Endothelial cell of umbilical vein (primary cell): ENCODE measurements around the gene ST6GALNAC2. TPM values are rescaled to one million over a fixed set of nuclear protein-coding genes. Genes with fewer than 3 reads are reported as not detected.

Source experiments
- BruUV-seq: library from RNA; stranded (reverse); fragments of 400-500 nt; replicated peaks from 2 replicates; lab custom pipeline; 2021; lab: Mats Ljungman, UMichigan
- CTCF ChIA-PET: fragments of 300-600, 350-600 bp; sonication (Branson Sonifier 250); formaldehyde crosslinking; loops from one replicate; lab custom pipeline; 2021; ENCODE audit warnings: antibody characterized with exemption, inconsistent platforms; lab: Charles Lee
- POLR2A ChIA-PET: fragments of 300-600, 350-600 bp; sonication (Branson Sonifier 250); formaldehyde crosslinking; loops from one replicate; lab custom pipeline; 2021; ENCODE audit warnings: antibody characterized with exemption, inconsistent platforms; lab: Charles Lee
- DNase-seq: peaks from one replicate; pipeline ENCODE4 v3.0.0-alpha.2; 2011; ENCODE audit warnings: low read depth, low spot score
- FAIRE-seq: peaks from 2 replicates; lab custom pipeline; 2011; peaks lifted over from hg19 to GRCh38; lab: Jason Lieb, UNC
- H2AFZ ChIP-seq: 2 replicates; pipeline ENCODE4 v1.6.0; 2012; ENCODE audit warnings: low read depth, low read length, control low read depth, inconsistent platforms
- H3K27ac ChIP-seq: 2 replicates; pipeline ENCODE4 v1.5.1; 2011; ENCODE audit warnings: low read depth, mild to moderate bottlenecking, control low read depth, low read length, moderate library complexity; ENCODE audit not compliant: insufficient read depth
- H3K27me3 ChIP-seq, 2 experiments: 2 replicates each; pipeline versions ENCODE4 v1.6.0 to v1.6.1; 2011; ENCODE audit warnings: low read length in 2 of 2, mixed read lengths in 1 of 2; ENCODE audit not compliant: control insufficient read depth in 2 of 2, insufficient read depth in 2 of 2
- H3K36me3 ChIP-seq, 2 experiments: 2 replicates in 1 of 2; 3 replicates in 1 of 2; pipeline ENCODE4 v1.5.1; 2011; ENCODE audit warnings: low read length in 2 of 2, mild to moderate bottlenecking in 1 of 2, moderate library complexity in 1 of 2; ENCODE audit not compliant: control insufficient read depth in 2 of 2, insufficient read depth in 2 of 2; ENCODE audit errors: extremely low read depth in 1 of 2
- H3K4me1 ChIP-seq: 3 replicates; pipeline ENCODE4 v1.5.1; 2011; ENCODE audit warnings: mild to moderate bottlenecking, low read length; ENCODE audit not compliant: control insufficient read depth, insufficient read depth; ENCODE audit errors: extremely low read depth
- H3K4me2 ChIP-seq: 2 replicates; pipeline ENCODE4 v1.6.1; 2011; ENCODE audit warnings: low read length, control low read depth, mixed read lengths; ENCODE audit not compliant: insufficient read depth
- H3K4me3 ChIP-seq, 3 experiments: fragments of 200-600 bp in 1 of 3; sonication (generic), shearing (Covaris generic) in 1 of 3; replicated peaks in 1 of 3; 2 replicates each; pipeline ENCODE4 v1.5.1; 2011 to 2016; ENCODE audit warnings: control low read depth in 3 of 3, low read length in 3 of 3, mild to moderate bottlenecking in 2 of 3, inconsistent platforms in 1 of 3, low read depth in 1 of 3, moderate library complexity in 1 of 3; ENCODE audit not compliant: insufficient read depth in 1 of 3
- H3K79me2 ChIP-seq: 2 replicates; pipeline ENCODE4 v1.6.0; 2012; ENCODE audit warnings: low read length, inconsistent platforms; ENCODE audit not compliant: control insufficient read depth, insufficient read depth
- H3K9ac ChIP-seq: replicated peaks from 2 replicates; pipeline ENCODE3; 2011; ENCODE audit warnings: low read length, control low read depth; ENCODE audit not compliant: insufficient read depth; ENCODE audit errors: extremely low read depth
- H3K9me1 ChIP-seq: replicated peaks from 3 replicates; pipeline ENCODE4 v1.6.0; 2011; ENCODE audit warnings: mild to moderate bottlenecking, low read length; ENCODE audit not compliant: control insufficient read depth, insufficient read depth; ENCODE audit errors: extremely low read depth
- H3K9me3 ChIP-seq: replicated peaks from 2 replicates; pipeline ENCODE4 v1.5.1; 2012; ENCODE audit warnings: low read length, inconsistent platforms; ENCODE audit not compliant: control insufficient read depth, insufficient read depth
- H4K20me1 ChIP-seq: replicated peaks from 2 replicates; pipeline ENCODE3; 2011; ENCODE audit warnings: mild to moderate bottlenecking, low read length; ENCODE audit not compliant: control insufficient read depth, insufficient read depth; ENCODE audit errors: extremely low read depth
- EZH2 ChIP-seq: IDR thresholded peaks from 2 replicates; pipeline ENCODE4 v1.6.1; 2012; ENCODE audit warnings: borderline replicate concordance, low read depth, mild to moderate bottlenecking, moderate library complexity, low read length, inconsistent platforms; ENCODE audit not compliant: severe bottlenecking
- FOS ChIP-seq: IDR thresholded peaks from 2 replicates; pipeline ENCODE4 v1.6.1; 2011; ENCODE audit warnings: mild to moderate bottlenecking, low read length, moderate library complexity, borderline replicate concordance; ENCODE audit not compliant: insufficient read depth
- GATA2 ChIP-seq: IDR thresholded peaks from 2 replicates; pipeline ENCODE4 v1.7.0; 2011; ENCODE audit warnings: low read depth, mild to moderate bottlenecking, moderate library complexity, mixed read lengths, low read length; ENCODE audit not compliant: insufficient read length, insufficient read depth
- POLR2A ChIP-seq: IDR thresholded peaks from 2 replicates; pipeline ENCODE4 v1.6.1; 2012; ENCODE audit warnings: low read depth, mild to moderate bottlenecking, control low read depth, low read length
- POLR2AphosphoS5 ChIP-seq: IDR thresholded peaks from 2 replicates; pipeline ENCODE4 v1.6.1; 2012; ENCODE audit warnings: low read depth, mild to moderate bottlenecking, control low read depth, low read length, moderate library complexity; ENCODE audit not compliant: insufficient read depth
- dilution Hi-C: fragments of 300-500 bp; cut with MboI; formaldehyde crosslinking; loops from one replicate; pipeline ENCODE4 v1.15.0; 2019; ENCODE audit warnings: low sequenced_read_pairs; ENCODE audit not compliant: extremely low pct_ligation_motif_present
- intact Hi-C: fragments of 100-400 bp; cut with micrococcal nuclease; formaldehyde crosslinking; loops from one replicate; pipeline ENCODE4 v1.10.0; 2022
- polyA plus RNA-seq, 4 experiments: library from polyadenylated mRNA; depleted of rRNA in 3 of 4; stranded (reverse) in 3 of 4; unstranded in 1 of 4; fragments of >200 nt; gene quantifications; 2 replicates each; pipeline versions ENCODE4 v1.2.1 to v1.2.3, GENCODE V29; 2011 to 2012; ENCODE audit warnings: missing spikeins in 1 of 4
- total RNA-seq: library from RNA; stranded (reverse); gene quantifications from 2 replicates; pipeline ENCODE4 v1.2.3, GENCODE V29; 2021
- TF ChIP-seq, protein P1 (sequence below): IDR thresholded peaks from 2 replicates; pipeline ENCODE4 v1.6.1; 2011; ENCODE audit not compliant: insufficient read depth, insufficient read length
- TF ChIP-seq, protein P2 (sequence below), 2 donors: IDR thresholded peaks; 1 replicate in 1 of 2; 2 replicates in 1 of 2; pipeline ENCODE4 v1.5.1; 2011; ENCODE audit warnings: low read length in 2 of 2, mild to moderate bottlenecking in 2 of 2, moderate library complexity in 2 of 2, control low read depth in 1 of 2, inconsistent platforms in 1 of 2, low read depth in 1 of 2; ENCODE audit not compliant: insufficient read depth in 1 of 2; ENCODE audit errors: extremely low read depth in 1 of 2

The ST6GALNAC2 gene
- total and polyA plus RNA-seq, 2 donors (not counting 3 experiments of a cell fraction or from before 2014, with no cell fraction given) = 0.59 to 1.7 TPM

DNA sequence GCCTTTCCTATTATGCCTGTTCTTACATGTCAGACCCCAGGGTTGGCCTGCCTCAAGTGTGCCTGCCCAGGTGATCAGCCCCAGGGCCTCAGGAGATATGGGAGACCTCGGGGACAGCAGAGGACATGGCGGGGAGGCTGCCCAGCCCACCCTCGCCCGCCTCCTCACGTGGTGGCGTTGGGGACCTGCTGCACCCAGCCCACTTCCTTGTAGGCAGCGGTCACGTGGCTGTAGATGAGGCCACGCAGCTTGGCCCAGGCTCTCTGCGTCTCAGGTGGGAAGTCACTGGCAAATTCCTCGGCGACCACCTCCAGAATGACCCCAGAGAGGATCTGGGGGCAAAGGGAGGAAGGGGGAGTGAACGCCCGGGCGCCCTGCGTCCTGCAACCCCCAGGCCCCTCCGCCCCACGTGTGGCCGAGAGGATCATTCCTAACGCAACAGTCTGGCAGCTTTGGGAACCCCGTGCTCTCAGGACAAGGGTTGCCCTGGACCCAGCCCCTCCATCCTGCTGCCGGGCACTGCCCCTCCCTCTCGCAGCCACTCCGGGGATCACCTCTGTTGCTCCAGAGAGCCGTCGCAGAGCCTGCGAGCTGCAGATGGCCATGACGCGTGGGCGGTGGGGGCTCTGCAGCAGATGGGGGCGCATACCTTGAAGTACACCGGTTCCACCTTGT is 54.7 kb downstream of the ST6GALNAC2 start:
- no peak overlapping the region for H3K4me3 ChIP-seq
- no peak overlapping the region for H3K27ac ChIP-seq
- no peak overlapping the region for H3K4me2 ChIP-seq
- intact Hi-C loops (no loop called here), dilution Hi-C loops (no loop called here)
- H4K20me1 ChIP-seq = no peaks in the 10 kb centered on the region
- no peaks in the 10 kb centered on the region for H3K9me3 ChIP-seq
- DNase-seq = no peak
- peak overlapping the region; percentile 67 for H2AFZ ChIP-seq
- H3K9ac ChIP-seq = no peak overlapping the region
- CTCF ChIA-PET = interaction anchor here (1.2 to 4.3 kb wide), 2 partner anchors 10 to 14 kb away, joined by 3 to 60 read pairs; no protein-coding TSS in a partner anchor
- no peaks in the 10 kb centered on the region for H3K27me3 ChIP-seq
- no peaks in the 10 kb centered on the region for H3K9me1 ChIP-seq
- TF ChIP-seq POLR2A = no peak
- TF ChIP-seq, protein P1, sequence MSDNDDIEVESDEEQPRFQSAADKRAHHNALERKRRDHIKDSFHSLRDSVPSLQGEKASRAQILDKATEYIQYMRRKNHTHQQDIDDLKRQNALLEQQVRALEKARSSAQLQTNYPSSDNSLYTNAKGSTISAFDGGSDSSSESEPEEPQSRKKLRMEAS = no peak
- no peak for TF ChIP-seq EZH2
- no peak for TF ChIP-seq POLR2AphosphoS5
- no peak for TF ChIP-seq FOS
- TF ChIP-seq GATA2 = no peak
- TF ChIP-seq, protein P2, sequence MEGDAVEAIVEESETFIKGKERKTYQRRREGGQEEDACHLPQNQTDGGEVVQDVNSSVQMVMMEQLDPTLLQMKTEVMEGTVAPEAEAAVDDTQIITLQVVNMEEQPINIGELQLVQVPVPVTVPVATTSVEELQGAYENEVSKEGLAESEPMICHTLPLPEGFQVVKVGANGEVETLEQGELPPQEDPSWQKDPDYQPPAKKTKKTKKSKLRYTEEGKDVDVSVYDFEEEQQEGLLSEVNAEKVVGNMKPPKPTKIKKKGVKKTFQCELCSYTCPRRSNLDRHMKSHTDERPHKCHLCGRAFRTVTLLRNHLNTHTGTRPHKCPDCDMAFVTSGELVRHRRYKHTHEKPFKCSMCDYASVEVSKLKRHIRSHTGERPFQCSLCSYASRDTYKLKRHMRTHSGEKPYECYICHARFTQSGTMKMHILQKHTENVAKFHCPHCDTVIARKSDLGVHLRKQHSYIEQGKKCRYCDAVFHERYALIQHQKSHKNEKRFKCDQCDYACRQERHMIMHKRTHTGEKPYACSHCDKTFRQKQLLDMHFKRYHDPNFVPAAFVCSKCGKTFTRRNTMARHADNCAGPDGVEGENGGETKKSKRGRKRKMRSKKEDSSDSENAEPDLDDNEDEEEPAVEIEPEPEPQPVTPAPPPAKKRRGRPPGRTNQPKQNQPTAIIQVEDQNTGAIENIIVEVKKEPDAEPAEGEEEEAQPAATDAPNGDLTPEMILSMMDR (IDR thresholded peaks at IDR 0.05; ENCODE audit: extremely low read depth in 1 of 2, insufficient read depth in 1 of 2, low read depth in 1 of 2, low read length in 2 of 2) = no peak
- no peak for FAIRE-seq
- BruUV-seq = no TSS peak
- H3K4me1 ChIP-seq = peaks cover 23% of the 10 kb centered on the region
- H3K79me2 ChIP-seq = no peaks in the 10 kb centered on the region
- H3K36me3 ChIP-seq = no peaks in the 10 kb centered on the region
- POLR2A ChIA-PET = no interaction called here
